ENCODE measurements around the gene CD44.

Gene CD44

DNA sequence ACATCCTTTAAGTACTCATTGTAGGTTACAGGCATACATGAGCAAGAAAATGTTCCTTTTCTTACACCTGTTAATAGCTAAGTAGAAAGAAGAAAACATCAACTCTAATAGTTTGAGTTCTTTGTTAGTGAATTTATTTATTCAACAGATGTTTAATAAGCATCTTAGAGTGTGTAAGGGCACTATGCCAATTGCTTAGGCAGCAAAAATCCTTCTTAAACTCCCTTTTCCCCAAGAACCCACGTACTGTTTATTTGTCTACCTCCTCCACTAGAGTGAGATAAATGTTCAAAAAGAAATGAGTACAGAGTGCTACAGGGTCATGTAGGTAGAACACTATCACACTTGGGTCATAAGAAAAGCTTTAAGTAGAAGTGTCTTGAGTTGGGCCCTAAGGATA is 131.4 kb downstream of the CD44 start:
- DNase-seq: no peak

DNA sequence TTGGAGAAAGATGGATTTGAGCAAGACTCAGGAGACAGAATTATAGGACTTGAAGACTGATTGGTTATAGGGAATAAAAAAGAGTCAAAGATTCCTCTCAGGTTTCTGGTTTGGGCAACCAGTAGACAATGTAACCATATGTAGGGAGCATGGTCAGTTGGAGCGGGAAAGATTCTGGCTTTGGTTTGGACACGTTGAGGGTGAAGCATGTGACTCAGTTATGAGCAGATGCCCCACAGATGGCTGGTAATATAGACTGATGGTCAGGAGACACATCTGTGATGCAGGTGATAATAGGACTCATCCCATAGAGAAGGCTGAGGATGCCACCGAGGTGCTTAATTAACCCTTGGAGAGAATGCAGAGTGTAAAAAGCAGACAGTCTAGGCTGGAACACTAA is 132.1 kb downstream of the CD44 start:
- no peak for DNase-seq

DNA sequence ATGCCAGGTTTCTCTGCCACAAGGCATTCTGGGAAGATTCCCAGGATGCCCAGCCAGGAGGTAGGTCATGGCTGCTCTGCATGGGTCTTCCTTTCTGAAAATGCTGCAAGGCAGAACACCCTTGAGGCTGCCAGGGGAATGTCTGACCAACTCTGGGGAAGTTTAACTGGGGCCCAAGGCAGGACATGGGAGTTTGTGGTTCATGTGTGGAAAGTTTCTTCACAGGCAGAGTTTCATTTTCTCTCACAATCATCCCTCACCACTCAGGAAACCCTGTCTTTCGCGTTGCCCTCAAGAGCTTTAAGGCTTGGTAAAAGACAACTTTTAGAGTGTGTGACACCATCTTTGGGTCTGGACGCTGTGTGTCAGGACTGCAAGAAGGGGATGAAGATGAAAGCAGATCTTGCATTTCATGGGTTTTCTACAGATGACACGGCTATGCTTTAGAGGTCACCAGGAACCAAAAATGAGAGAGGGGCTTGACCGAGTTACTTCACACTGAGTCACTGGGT is 133.5 kb downstream of the CD44 start:
- no peak for DNase-seq

DNA sequence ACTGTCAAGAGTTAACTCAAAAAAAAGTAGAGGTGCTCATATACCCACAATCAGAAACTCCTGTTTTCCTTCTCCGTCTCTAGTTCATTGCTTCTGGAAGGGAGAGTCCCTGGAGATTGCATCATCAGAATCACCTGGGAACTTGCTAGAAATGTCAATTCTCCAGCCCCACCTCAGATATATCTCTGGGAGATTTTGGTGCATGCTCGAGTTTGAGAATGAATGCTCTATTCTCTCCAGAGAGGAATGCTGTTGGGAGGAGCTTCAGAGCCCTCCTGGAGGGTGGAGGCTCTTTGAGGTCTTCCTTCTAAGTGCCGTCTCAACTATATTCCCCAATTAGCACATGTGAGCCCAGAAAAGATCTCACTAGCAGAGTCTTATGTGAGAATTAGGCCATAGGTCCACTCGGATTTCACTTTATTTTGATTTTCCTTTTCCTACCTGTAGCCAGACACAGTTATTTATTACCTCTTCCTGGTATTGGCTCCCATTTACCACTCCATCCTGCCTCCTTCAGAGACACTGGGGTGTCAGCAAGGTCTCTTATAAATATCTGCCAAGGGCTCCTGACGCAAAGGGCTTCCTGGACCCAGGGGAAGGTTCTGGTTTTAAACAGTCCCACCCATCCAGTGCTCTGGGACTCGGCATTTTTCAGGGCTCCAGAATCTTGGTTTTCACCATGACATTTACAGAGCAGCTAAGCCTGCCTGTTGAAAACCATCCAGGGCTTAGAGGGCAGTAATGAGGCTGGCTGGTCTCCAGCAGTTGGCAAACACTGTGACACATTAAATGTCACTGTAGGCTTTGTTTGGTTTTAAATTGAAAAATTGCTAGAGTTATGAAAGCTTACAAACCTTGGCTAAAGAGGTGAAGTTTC is 136.2 kb downstream of the CD44 start:
- DNase-seq: no peak

DNA sequence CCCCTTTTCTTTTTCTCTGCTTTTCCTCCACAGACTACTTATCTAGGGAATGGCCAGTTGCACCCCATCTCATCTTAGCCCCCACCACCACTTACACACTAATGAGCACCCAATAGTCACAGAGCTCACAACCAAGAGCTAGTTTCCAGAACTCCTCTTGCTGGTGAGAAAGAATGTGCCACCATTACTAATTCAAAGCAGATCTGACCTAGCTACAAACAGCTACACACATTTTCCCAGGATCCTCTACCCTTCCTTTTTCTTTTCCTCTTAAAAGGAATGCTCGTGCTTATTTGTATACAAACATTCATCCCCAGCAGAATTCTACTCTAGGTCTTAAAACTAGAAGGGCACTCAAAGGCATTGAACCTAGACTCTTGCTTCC is 136.8 kb downstream of the CD44 start:
- DNase-seq: no peak

DNA sequence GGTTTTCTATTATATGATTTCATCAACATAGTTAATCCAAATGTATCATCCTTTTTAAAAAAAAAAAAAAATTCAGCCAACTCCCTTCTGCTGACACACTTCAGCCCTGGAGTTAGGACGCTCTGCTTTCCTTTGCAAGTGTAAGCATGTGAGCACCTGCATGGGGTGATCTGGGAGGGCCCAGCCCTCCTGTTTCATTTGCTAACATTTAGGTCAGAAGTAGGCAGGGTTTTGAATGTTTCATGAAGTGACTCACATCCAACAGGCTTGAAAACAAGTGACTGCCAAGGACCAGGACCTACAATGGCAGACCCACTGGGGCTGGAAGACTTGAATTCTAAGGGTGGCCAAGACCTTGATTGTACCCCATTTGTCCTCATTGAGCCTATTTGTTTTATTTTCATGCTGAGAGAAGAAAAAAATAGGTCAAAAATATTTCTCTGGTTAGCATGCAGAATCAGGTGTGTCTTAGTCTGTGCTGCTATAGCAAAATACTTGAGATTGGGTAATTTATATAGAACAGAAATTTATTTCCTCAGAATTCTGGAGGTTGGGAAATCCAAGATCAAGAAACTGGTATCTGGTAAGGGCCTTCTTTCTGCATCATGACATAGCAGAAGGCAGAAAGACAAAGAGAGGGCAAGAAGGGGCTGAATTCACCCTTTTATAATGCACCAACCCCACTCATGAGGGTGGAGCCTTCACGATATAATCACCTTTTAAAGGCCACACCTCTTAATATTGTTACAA is 137.6 kb downstream of the CD44 start:
- DNase-seq: no peak

DNA sequence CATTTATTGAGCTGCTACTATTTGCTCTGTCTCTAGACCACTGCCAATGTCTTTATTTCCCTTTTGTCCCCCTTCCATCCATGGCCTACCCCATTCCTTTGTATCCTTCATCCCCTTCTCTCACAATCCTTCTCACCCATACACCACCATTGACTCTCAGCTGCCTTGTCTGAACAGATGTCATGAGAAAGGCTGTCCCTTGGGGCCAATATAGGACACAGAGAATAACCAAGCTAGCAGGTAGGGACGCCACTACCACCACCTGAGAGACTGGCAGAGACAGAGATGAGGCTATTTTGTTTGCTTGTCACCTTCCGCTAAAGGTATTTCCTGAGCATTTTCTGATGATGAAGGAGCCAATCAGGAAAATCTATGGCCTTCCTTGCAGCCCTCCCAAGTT is 138.9 kb downstream of the CD44 start:
- DNase-seq: no peak

DNA sequence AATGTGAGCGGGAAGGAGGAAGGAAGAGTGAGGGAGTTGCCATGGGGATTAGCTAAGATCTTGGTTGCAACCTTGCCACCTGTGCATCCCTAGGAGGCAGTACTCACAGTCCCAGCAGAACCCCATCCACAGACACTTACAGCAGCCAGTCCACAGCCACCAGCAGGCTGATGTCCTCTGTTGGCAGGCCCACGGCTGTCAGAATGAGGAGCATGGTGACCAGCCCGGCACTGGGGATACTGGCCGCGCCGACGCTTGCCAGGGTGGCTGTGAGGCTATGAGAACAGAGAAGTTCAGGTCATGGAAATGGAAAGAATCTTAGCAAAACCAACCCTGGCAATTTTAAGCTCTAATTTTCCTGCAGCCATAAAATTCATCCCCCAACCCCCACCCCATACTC is 141.8 kb downstream of the CD44 start:
- DNase-seq: no peak

DNA sequence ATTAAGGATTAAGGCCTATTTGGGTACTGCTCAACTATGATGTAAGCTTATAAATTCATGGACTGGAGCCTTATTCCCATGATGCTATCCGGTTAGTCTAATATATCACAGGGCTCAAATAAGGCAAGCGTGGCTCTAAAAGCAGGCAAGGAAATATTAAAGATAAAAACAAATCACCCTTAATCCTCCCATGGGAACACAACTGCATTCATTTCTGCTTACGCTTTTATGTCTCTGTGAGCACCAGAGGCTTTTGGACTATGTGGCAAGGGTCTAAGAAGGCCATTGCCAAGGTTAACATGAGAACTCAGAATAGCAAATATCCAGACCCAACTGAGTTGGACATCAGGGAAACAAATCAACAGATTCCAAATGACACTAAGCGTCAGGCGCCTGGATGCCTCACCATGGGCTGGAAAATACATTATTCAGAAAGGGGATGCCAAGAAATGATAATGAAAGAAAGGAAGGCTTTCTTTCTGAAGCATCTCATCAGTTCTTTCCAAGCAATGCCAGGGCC is 142.3 kb downstream of the CD44 start:
- no peak for DNase-seq

Measured in NCI-H1436 (cell line).